ENCODE data around the gene LEKR1. TPM values are rescaled to one million over a fixed set of nuclear protein-coding genes. Genes with fewer than 3 reads are reported as not detected.

The LEKR1 gene
- total and polyA plus RNA-seq, 2 donors (not counting 1 experiment from before 2014, with no cell fraction given): 0.94 to 4.7 TPM

GRCh38 chr3:157059661-157060060 is 233.5 kb downstream of the LEKR1 start:
- Histone ChIP-seq H3K27ac (ENCODE audit: low read length in 2 of 2) (no peak overlapping the region), H3K4me3 (ENCODE audit: control extremely low read depth in 1 of 5, extremely low read depth in 1 of 5, insufficient read depth in 1 of 5, low read depth in 2 of 5, low read length in 4 of 5) (no peak overlapping the region), H3K4me2 (replicated peaks; ENCODE audit: low read depth, low read length, poor library complexity, severe bottlenecking) (no peak overlapping the region), H3K27me3 (replicated peaks in 1 of 4; ENCODE audit: control extremely low read depth in 1 of 4, control insufficient read depth in 3 of 4, insufficient read depth in 4 of 4, low read length in 3 of 4) (no peaks in the 10 kb centered on the region), H3K36me3 (replicated peaks in 1 of 2; ENCODE audit: control extremely low read depth in 1 of 2, control insufficient read depth in 1 of 2, extremely low read depth in 1 of 2, insufficient read depth in 2 of 2, low read length in 1 of 2) (no peaks in the 10 kb centered on the region), H3K9ac (ENCODE audit: low read length) (no peak overlapping the region), H3K9me3 (ENCODE audit: control extremely low read depth in 1 of 3, control insufficient read depth in 2 of 3, insufficient read depth in 1 of 3, low read length in 2 of 3) (no peaks in the 10 kb centered on the region), H3K79me2 (ENCODE audit: control insufficient read depth, insufficient read depth, low read length) (no peaks in the 10 kb centered on the region), H4K20me1 (ENCODE audit: control insufficient read depth, insufficient read depth, low read length, poor library complexity, severe bottlenecking) (no peaks in the 10 kb centered on the region), H2AFZ (ENCODE audit: insufficient read depth, low read depth, low read length, poor library complexity, severe bottlenecking) (no peak overlapping the region), H3K4me1 (ENCODE audit: control insufficient read depth in 2 of 2, insufficient read depth in 2 of 2, low read length in 2 of 2) (peaks cover 9 to 10% of the 10 kb centered on the region in 2 donors)
- intact Hi-C loops (cut with micrococcal nuclease): loop anchor here (5.0 kb wide), 1 partner anchor 32 kb away; no protein-coding TSS in a partner anchor
- H3K9me3 Mint-ChIP-seq (ENCODE audit: insufficient read depth): no peaks in the 10 kb centered on the region
- no peak overlapping the region for H3K27ac Mint-ChIP-seq
- H3K27me3 Mint-ChIP-seq: no peaks in the 10 kb centered on the region
- ChIA-PET CTCF (no interaction called here), POLR2A (no interaction called here)
- no peak for DNase-seq
- H3K4me3 Mint-ChIP-seq: no peak overlapping the region
- peaks cover 8% of the 10 kb centered on the region for H3K4me1 Mint-ChIP-seq
- ATAC-seq (ENCODE audit: low read depth): no peak
- TF ChIP-seq CTCF (IDR thresholded peaks at IDR 0.05) (no peak), EZH2 (IDR thresholded peaks at IDR 0.05; ENCODE audit: borderline replicate concordance, insufficient read depth, low read depth, low read length, poor library complexity, severe bottlenecking) (no peak)

- no peaks in the 10 kb centered on the region for H3K36me3 ChIP-seq (replicated peaks in 1 of 2; ENCODE audit: control extremely low read depth in 1 of 2, control insufficient read depth in 1 of 2, extremely low read depth in 1 of 2, insufficient read depth in 2 of 2, low read length in 1 of 2)
- Mint-ChIP-seq H3K27me3 (no peaks in the 10 kb centered on the region), H3K4me3 (no peak overlapping the region), H3K4me1 (peaks cover 16% of the 10 kb centered on the region), H3K27ac (no peak overlapping the region), H3K9me3 (ENCODE audit: insufficient read depth) (no peaks in the 10 kb centered on the region)
- POLR2A ChIA-PET: no interaction called here
- intact Hi-C loops (cut with micrococcal nuclease): loop anchor here (5.0 kb wide), 1 partner anchor 34 kb away; no protein-coding TSS in a partner anchor
- H2AFZ ChIP-seq (ENCODE audit: insufficient read depth, low read depth, low read length, poor library complexity, severe bottlenecking): no peak overlapping the region
- no peaks in the 10 kb centered on the region for H3K79me2 ChIP-seq (ENCODE audit: control insufficient read depth, insufficient read depth, low read length)
- H4K20me1 ChIP-seq (ENCODE audit: control insufficient read depth, insufficient read depth, low read length, poor library complexity, severe bottlenecking): no peaks in the 10 kb centered on the region
- TF ChIP-seq CTCF (IDR thresholded peaks at IDR 0.05): no peak
- no peak for TF ChIP-seq EZH2 (IDR thresholded peaks at IDR 0.05; ENCODE audit: borderline replicate concordance, insufficient read depth, low read depth, low read length, poor library complexity, severe bottlenecking)
- no peak overlapping the region for H3K9ac ChIP-seq (ENCODE audit: low read length)
- DNase-seq (no peak), ATAC-seq (ENCODE audit: low read depth) (no peak)
- no peak overlapping the region for H3K27ac ChIP-seq (ENCODE audit: low read length in 2 of 2)
- WGBS (ENCODE audit: insufficient coverage): no CpG with 5 or more reads among the region's 1 CpG
- H3K4me2 ChIP-seq (replicated peaks; ENCODE audit: low read depth, low read length, poor library complexity, severe bottlenecking): no peak overlapping the region
- no peaks in the 10 kb centered on the region for H3K9me3 ChIP-seq (ENCODE audit: control extremely low read depth in 1 of 3, control insufficient read depth in 2 of 3, insufficient read depth in 1 of 3, low read length in 2 of 3)
- CTCF ChIA-PET: no interaction called here
- H3K4me3 ChIP-seq (ENCODE audit: control extremely low read depth in 1 of 5, extremely low read depth in 1 of 5, insufficient read depth in 1 of 5, low read depth in 2 of 5, low read length in 4 of 5): no peak overlapping the region
- no peaks in the 10 kb centered on the region for H3K27me3 ChIP-seq (replicated peaks in 1 of 4; ENCODE audit: control extremely low read depth in 1 of 4, control insufficient read depth in 3 of 4, insufficient read depth in 4 of 4, low read length in 3 of 4)
- peaks cover 12 to 23% of the 10 kb centered on the region in 2 donors for H3K4me1 ChIP-seq (ENCODE audit: control insufficient read depth in 2 of 2, insufficient read depth in 2 of 2, low read length in 2 of 2)
Measured at GRCh38 chr3:157061265-157061664, 235.1 kb downstream of the LEKR1 start.
